TTC549 (cell line): ENCODE data around the gene ALLC.
"Not testable (repeated sequence)": the region's sequence is repeated elsewhere in the genome, so short reads cannot be mapped to it uniquely, and the experiment has no call there.

Experiments
- FAIRE-seq: peaks from 2 replicates; lab custom pipeline; 2012; peaks lifted over from hg19 to GRCh38; lab: Jason Lieb, UNC

Gene ALLC

GRCh38 chr2:3626118-3626811 lies 31.7 kb upstream of the ALLC start:
- FAIRE-seq: no peak

GRCh38 chr2:3626812-3627499 lies 31.0 kb upstream of the ALLC start:
- FAIRE-seq: no peak

DNA sequence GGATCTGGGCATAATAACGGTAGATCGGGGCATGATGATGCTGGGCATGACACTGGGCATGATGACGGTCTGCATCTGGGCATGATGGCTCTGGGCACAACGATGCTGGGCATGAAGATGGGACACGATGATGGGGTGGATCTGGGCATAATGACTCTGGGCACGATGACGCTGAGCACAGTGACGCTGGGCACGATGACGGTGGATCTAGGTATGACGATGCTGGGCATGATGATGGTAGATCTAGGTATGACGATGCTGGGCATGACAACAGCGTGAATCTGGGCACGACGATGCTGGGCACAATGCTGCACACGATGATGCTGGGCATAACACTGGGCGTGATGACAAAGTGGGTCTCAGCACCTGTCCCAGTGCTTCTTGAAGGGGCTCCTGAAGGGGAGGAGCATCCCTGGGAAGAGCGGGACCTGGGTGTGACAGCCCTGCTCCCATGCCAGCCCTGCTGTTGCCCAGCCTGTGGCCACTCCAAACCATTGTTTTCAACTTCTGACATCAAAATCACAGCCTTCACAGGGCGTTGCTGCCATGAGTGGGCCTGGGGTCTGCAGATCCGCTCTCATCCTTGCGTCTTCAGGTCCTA lies 30.4 kb upstream of the ALLC start:
- FAIRE-seq: no peak

- no peak for FAIRE-seq
These were observed 29.7 kb upstream of the ALLC start for GRCh38 chr2:3628241-3628679.

GRCh38 chr2:3628800-3629199 lies 29.2 kb upstream of the ALLC start:
- no peak for FAIRE-seq

DNA sequence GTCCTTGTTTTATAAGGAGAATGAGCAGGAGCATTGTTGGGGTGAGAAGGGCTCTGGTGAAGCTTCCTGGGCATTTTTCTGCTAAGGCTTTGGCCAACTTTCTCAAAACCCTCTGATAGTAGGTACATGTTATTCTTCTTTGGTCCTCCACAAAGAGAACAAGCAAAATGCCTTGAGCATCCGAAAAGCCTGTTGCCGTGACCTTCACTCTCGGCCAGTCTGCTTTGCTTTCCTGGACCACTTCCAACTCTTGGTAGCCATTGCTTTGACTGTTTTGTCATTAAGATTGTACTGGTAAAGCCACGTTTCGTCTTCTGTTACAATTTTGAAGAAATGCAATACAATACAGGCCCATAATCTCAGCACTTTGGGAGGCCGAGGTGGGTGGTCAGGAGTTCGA lies 27.4 kb upstream of the ALLC start:
- FAIRE-seq: no peak

DNA sequence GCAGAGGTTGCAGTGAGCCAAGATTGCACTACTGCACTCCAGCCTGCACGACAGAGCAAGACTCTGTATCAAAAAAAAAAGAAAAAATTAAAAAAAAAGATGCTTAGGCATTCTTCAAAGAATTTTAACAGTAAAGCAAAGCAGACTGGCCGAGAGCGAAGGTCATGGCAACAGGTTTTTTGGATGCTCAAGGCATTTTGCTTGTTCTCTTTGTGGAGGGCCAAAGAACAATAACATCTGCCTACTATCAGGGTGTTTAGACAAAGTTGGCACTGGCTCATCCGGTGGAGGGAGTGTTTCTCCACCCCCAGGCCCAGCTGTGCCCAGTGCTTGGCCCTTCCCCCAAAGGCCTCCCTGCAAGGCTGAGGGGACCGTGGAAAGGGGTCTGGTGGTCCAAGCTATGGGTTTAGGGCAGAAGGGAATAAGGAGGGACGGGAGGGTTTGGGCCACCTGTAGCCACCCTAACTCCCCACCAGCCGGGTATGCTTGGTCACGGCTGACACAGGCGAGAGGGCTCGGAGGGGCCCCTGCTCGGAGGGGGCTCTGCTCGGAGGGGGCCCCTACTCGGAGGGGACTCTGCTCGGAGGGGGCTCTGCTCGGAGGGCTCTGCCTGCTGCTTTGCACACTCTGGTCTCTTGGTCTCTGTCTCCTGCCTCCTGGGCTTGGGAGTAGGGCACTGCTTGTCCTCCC lies 26.7 kb upstream of the ALLC start:
- no peak for FAIRE-seq

- no peak for FAIRE-seq
These were observed 25.9 kb upstream of the ALLC start for GRCh38 chr2:3631851-3632659.

- no peak for FAIRE-seq
These were observed 24.7 kb upstream of the ALLC start for GRCh38 chr2:3633089-3633981.

- FAIRE-seq: no peak
These were observed 23.9 kb upstream of the ALLC start for GRCh38 chr2:3633982-3634595.

DNA sequence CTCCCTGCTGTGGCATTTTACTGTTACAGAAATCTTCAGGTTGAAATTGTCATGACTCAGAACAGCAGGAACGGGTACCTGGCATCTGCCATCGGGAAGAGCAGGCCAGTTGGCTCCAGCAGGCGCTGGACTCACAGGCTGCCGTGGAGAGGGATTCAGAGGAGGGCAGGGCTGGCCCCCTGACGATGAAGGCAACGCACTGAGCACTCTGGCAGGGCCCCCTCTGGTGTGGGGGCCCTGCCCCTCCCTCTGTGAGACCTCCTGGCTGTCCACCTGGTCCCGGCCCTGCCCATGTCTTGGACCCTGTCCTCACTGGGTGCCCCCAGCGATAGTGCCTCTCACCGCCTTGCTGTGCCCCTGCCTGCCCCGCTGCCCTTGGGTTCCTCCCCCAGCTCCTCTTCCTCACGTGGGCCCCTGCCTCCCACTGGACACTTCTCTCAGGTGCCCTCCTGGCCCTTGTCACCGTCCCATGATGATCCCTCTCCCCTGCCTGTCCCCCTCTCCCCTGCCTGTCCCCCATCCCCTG lies 23.3 kb upstream of the ALLC start:
- FAIRE-seq: no peak

GRCh38 chr2:3635171-3635974 lies 22.6 kb upstream of the ALLC start:
- FAIRE-seq: no peak

- FAIRE-seq: not testable (repeated sequence)
These were observed 22.0 kb upstream of the ALLC start for GRCh38 chr2:3635975-3636327.

DNA sequence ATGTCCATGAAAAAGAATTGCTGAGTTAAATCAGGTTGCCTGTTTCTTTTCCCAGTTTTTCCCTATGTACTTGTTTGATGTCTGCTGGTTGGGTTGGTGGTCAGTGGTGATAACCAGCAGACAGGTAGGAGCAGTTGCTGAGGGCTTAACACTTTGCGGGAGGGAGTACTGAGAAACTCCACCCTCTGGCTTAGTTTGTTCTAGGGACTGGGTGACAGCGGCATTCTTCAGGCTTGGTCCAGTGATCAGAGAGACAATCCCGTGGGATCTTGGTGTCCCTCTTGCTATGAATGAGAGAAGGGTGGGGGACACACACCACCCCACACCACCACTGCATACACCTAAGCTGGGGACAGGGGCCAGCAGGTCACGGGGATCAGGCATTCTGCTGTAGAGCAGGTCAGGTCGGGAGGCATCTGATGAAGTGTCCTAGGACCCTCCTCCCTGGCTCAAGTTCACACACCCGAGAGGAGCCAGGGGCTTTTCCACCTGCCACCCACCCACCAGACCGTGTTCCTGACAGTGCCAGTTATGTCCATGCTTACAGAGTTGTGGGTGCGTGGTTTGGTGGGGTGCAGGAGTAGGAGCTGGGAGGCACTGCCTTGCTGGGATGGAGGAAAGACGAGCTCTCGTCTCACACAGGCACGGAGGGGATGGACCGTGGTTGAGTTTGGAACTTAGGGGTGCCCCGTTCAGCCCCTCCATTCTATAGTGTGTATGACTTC lies 21.3 kb upstream of the ALLC start:
- no peak for FAIRE-seq

DNA sequence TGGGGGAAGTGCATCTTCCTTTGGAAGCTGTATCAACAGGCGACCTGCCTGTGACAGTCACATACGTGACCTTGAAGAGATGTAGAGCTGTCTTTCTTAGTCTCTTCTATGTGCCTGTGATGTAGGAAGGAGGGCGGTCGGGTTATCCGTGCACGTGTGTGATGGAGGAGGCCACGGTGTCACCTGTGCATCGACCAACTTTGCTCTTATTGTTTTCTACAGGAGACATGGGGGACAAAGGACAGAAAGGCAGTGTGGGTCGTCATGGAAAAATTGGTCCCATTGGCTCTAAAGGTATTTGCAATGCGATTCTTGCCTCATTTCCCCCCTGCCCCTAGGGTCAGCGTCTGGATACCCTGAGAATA lies 20.7 kb upstream of the ALLC start:
- no peak for FAIRE-seq

DNA sequence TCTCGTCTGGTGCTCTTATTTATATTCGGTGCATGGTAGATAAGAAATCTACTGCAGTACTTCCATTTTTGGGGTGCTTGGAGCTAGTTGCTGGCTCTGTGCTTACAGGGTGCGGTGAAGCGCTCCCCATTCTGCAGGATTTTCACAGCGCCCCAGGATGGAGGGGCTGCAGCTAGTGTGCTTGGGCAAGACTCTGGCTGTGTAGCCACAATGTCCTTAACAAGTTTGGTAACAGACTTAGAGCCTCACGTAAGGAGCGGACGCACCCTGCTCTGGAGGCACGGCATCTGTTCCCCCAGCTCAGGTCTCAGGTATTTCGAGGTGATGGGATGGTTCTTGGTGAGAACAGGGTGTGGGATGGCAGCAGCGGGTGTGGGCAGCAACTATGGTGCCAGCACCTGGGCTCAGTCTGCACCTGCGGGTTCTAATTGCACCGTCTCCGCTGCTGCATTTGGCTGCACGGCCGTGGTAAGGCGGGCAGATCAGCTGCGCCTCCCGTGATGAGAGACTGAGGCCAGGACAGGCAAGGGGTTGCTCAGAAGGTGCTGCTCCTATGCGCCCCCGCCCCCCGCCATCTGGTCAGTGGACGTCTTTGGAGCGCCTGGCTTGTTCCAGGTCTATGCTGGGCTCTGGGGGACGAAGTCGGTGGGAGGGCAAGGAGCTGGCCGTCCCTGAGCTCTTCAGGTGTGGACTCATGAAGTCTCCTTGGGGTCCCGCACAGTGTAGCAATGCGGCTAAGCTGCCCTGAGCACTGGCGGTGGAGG lies 20.1 kb upstream of the ALLC start:
- FAIRE-seq: no peak

- FAIRE-seq: no peak
These were observed 19.6 kb upstream of the ALLC start for GRCh38 chr2:3638456-3638810.

- FAIRE-seq: no peak
These were observed 18.9 kb upstream of the ALLC start for GRCh38 chr2:3639015-3639630.
